Measurements from ENCODE around the gene WDFY3.

WDFY3 gene

DNA sequence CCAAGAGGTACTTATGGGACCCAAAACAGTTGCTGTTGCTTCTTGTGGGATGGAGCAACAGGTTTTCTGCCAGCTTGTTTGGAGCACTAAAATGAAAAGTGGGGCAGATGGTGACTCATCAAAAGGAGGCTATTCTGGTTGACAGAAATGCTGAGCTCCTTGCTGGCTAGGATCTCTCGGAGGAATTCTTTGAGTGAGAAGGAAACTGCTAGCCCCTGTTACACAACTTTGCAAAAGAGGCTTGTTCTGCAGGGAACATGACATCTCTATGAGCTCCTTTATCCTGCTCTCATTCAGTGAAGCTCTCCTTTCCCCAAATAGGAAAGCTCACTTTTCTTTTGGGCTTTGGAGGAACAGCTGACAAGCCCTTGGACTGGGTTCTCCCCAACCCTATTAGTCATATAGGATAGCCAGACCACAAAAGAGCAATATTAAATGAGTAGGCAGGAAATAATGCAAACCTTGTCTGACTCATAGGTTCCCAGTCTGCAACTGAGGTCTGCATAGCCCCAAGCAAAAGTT, 275.3 kb downstream of the WDFY3 start:
- DNase-seq (ENCODE audit: extremely low read depth, low read depth), result peak; percentile 64
- TF ChIP-seq CTCF (IDR thresholded peaks at IDR 0.05; ENCODE audit: low read depth, low read length, missing control alignments), result no peak
- no peak overlapping the region for H3K4me3 ChIP-seq (replicated peaks; ENCODE audit: low read depth, low read length)

- H3K4me3 ChIP-seq (replicated peaks; ENCODE audit: low read depth, low read length), result no peak overlapping the region
- no peak for TF ChIP-seq CTCF (IDR thresholded peaks at IDR 0.05; ENCODE audit: low read depth, low read length, missing control alignments)
- DNase-seq (ENCODE audit: extremely low read depth, low read depth), result no peak
Measured at GRCh38 chr4:84690481-84690880, 276.0 kb downstream of the WDFY3 start.

- TF ChIP-seq CTCF (IDR thresholded peaks at IDR 0.05; ENCODE audit: low read depth, low read length, missing control alignments), result no peak
- H3K4me3 ChIP-seq (replicated peaks; ENCODE audit: low read depth, low read length), result no peak overlapping the region
- no peak for DNase-seq (ENCODE audit: extremely low read depth, low read depth)
Measured at GRCh38 chr4:84689197-84689596, 277.3 kb downstream of the WDFY3 start.

GRCh38 chr4:84688605-84689004, 277.9 kb downstream of the WDFY3 start:
- TF ChIP-seq CTCF (IDR thresholded peaks at IDR 0.05; ENCODE audit: low read depth, low read length, missing control alignments), result no peak
- no peak for DNase-seq (ENCODE audit: extremely low read depth, low read depth)
- H3K4me3 ChIP-seq (replicated peaks; ENCODE audit: low read depth, low read length), result no peak overlapping the region

- TF ChIP-seq CTCF (IDR thresholded peaks at IDR 0.05; ENCODE audit: low read depth, low read length, missing control alignments), result no peak
- no peak for DNase-seq (ENCODE audit: extremely low read depth, low read depth)
- H3K4me3 ChIP-seq (replicated peaks; ENCODE audit: low read depth, low read length), result no peak overlapping the region
Measured at GRCh38 chr4:84685105-84685504, 281.4 kb downstream of the WDFY3 start.

DNA sequence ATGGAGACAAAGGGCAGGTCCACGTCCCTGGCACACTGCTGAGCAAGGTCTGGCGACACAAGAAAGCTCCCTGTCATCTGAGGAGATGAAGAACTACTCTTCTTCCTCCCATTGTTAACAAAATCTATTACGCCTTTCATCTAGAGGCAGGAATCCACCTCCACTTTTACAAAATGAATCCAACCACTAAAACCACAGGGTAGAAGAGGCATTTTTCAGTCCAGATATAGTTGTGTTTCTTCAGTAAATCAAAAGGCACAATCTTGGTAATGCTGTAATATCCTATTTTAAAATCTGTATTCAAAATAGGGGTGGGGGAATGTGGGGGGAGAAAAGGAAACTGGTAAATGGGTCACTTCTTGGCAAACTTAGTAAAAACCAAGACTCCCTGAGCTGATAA, 282.1 kb downstream of the WDFY3 start:
- no peak overlapping the region for H3K4me3 ChIP-seq (replicated peaks; ENCODE audit: low read depth, low read length)
- TF ChIP-seq CTCF (IDR thresholded peaks at IDR 0.05; ENCODE audit: low read depth, low read length, missing control alignments), result no peak
- no peak for DNase-seq (ENCODE audit: extremely low read depth, low read depth)

Data from HFF-Myc (cell line).